K562 (cell line): ENCODE results near the gene ZNF48. TPM values are rescaled to one million over a fixed set of nuclear protein-coding genes. Genes with fewer than 3 reads are reported as not detected.
A peak's percentile ranks its signal among the peaks of the same experiment; 100 is the strongest.

Source experiments
- CREB1 ChIP-seq, 2 experiments: sonication (generic) in 1 of 2; formaldehyde crosslinking in 1 of 2; IDR thresholded peaks; 2 replicates each; pipeline versions ENCODE4 v1.6.1 to v1.8.0; 2012 to 2022; ENCODE audit warnings: inconsistent platforms in 1 of 2, mild to moderate bottlenecking in 1 of 2, missing genetic modification reagents in 1 of 2, moderate library complexity in 1 of 2
- EZH2 ChIP-seq: IDR thresholded peaks from 2 replicates; pipeline ENCODE4 v1.6.1; 2012; ENCODE audit warnings: low read depth, mild to moderate bottlenecking, inconsistent platforms, low read length, borderline replicate concordance
- GTF2F1 ChIP-seq: IDR thresholded peaks from 2 replicates; pipeline ENCODE4 v1.6.1; 2011; ENCODE audit warnings: low read depth, low read length, improper control_type of control experiment
- HIVEP1 ChIP-seq: fragments of 250-450 bp; sonication (Bioruptor Pico); IDR thresholded peaks from 2 replicates; pipeline ENCODE4 v1.4.0; 2020; ENCODE audit warnings: mild to moderate bottlenecking
- JUNB ChIP-seq: fragments of 450-650 bp; formaldehyde crosslinking; conservative IDR thresholded peaks from 2 replicates; pipeline ENCODE4 v1.4.0; 2020; ENCODE audit warnings: mild to moderate bottlenecking
- MECOM ChIP-seq: fragments of 250-450 bp; sonication (Bioruptor Pico); IDR thresholded peaks from 2 replicates; pipeline ENCODE4 v1.8.0; 2022; ENCODE audit warnings: inconsistent platforms
- NFRKB ChIP-seq: fragments of 450-650 bp; IDR thresholded peaks from 2 replicates; pipeline ENCODE4 v1.6.1; 2016; ENCODE audit warnings: low read depth
- POLR3A ChIP-seq: IDR thresholded peaks from 2 replicates; pipeline ENCODE4 v1.6.1; 2011; ENCODE audit warnings: borderline replicate concordance, mild to moderate bottlenecking, moderate library complexity; ENCODE audit not compliant: insufficient read length, insufficient read depth; ENCODE audit errors: extremely low read depth
- PRMT5 ChIP-seq: sonication (generic); formaldehyde crosslinking; IDR thresholded peaks from 2 replicates; pipeline ENCODE4 v1.5.0; 2020; ENCODE audit warnings: missing genetic modification reagents
- PTRF ChIP-seq: fragments of 450-650 bp; IDR thresholded peaks from 2 replicates; pipeline ENCODE4 v1.6.1; 2016; ENCODE audit warnings: mild to moderate bottlenecking, missing genetic modification characterization, missing compliant biosample characterization
- RBM17 ChIP-seq: fragments of 200-400 bp; formaldehyde crosslinking; IDR thresholded peaks from 2 replicates; pipeline ENCODE4 v1.6.1; 2017; ENCODE audit warnings: low read depth, mild to moderate bottlenecking, low read length, borderline replicate concordance
- RHOXF2B ChIP-seq: fragments of 250-450 bp; sonication (Bioruptor Pico); conservative IDR thresholded peaks from 2 replicates; pipeline ENCODE4 v1.5.1; 2021
- SRSF7 ChIP-seq: fragments of 200-400 bp; formaldehyde crosslinking; optimal IDR thresholded peaks from 2 replicates; pipeline ENCODE3; 2017; ENCODE audit warnings: mild to moderate bottlenecking, low read depth, low read length
- TCF15 ChIP-seq: fragments of 250-450 bp; sonication (Bioruptor Pico); IDR thresholded peaks from 2 replicates; pipeline ENCODE4 v1.8.0; 2022; ENCODE audit warnings: moderate library complexity, mild to moderate bottlenecking, inconsistent platforms
- TCF7L2 ChIP-seq: fragments of 150-350 bp; IDR thresholded peaks from 2 replicates; pipeline ENCODE4 v1.6.1; 2016; ENCODE audit warnings: low read depth, mild to moderate bottlenecking, low read length, moderate library complexity
- ZBTB49 ChIP-seq: sonication (generic); formaldehyde crosslinking; IDR thresholded peaks from 2 replicates; pipeline ENCODE4 v1.8.0; 2022; ENCODE audit warnings: missing genetic modification reagents, mild to moderate bottlenecking, borderline replicate concordance
- ZNF507 ChIP-seq: conservative IDR thresholded peaks from 2 replicates; pipeline ENCODE4 v1.6.1; 2017; ENCODE audit warnings: missing genetic modification characterization, missing compliant biosample characterization
- ZNF583 ChIP-seq: fragments of 250-450 bp; sonication (Bioruptor Pico); IDR thresholded peaks from 2 replicates; pipeline ENCODE4 v1.4.0; 2020
- ZZZ3 ChIP-seq: fragments of 450-650 bp; IDR thresholded peaks from 2 replicates; pipeline ENCODE4 v1.6.1; 2016; ENCODE audit warnings: antibody characterized with exemption, mild to moderate bottlenecking, moderate library complexity
- polyA plus RNA-seq, 8 experiments: library from polyadenylated mRNA; depleted of rRNA in 4 of 8; stranded (reverse) in 5 of 8; unstranded in 3 of 8; fragments of >200 nt; fragmentation: Nextera tagmentation in 2 of 8; fragmentation: Illumina TruSeq in 1 of 8; extraction: Ambion mirVana in 2 of 8; extraction: Trizol in 1 of 8; gene quantifications; 2 replicates each; pipeline versions ENCODE4 v1.2.1 to v1.2.3, GENCODE V29; 2011 to 2014; ENCODE audit warnings: inconsistent platforms in 1 of 8, missing spikeins in 1 of 8
- total RNA-seq, 7 experiments: library from RNA; depleted of rRNA in 6 of 7; stranded (reverse); fragments of >200 nt in 6 of 7; fragmentation: Illumina TruSeq in 2 of 7; extraction: Trizol in 2 of 7; gene quantifications; 2 replicates each; pipeline versions ENCODE4 v1.2.1 to v1.2.3, GENCODE V29; 2011 to 2021; ENCODE audit warnings: low replicate concordance in 1 of 7
- TF ChIP-seq, protein P1 (sequence below): IDR thresholded peaks from 2 replicates; pipeline ENCODE4 v1.6.1; 2014; ENCODE audit warnings: antibody characterized with exemption
- TF ChIP-seq, protein P2 (sequence below): sonication (generic); formaldehyde crosslinking; IDR thresholded peaks from 2 replicates; pipeline ENCODE4 v1.8.0; 2022; ENCODE audit warnings: mild to moderate bottlenecking, missing genetic modification reagents

ZNF48 gene
- total and polyA plus RNA-seq, 9 of the 15 experiments (the other 6 are each of a cell fraction or from before 2014, with no cell fraction given), result 0.38 to 11.6 (median 4.7) TPM

DNA sequence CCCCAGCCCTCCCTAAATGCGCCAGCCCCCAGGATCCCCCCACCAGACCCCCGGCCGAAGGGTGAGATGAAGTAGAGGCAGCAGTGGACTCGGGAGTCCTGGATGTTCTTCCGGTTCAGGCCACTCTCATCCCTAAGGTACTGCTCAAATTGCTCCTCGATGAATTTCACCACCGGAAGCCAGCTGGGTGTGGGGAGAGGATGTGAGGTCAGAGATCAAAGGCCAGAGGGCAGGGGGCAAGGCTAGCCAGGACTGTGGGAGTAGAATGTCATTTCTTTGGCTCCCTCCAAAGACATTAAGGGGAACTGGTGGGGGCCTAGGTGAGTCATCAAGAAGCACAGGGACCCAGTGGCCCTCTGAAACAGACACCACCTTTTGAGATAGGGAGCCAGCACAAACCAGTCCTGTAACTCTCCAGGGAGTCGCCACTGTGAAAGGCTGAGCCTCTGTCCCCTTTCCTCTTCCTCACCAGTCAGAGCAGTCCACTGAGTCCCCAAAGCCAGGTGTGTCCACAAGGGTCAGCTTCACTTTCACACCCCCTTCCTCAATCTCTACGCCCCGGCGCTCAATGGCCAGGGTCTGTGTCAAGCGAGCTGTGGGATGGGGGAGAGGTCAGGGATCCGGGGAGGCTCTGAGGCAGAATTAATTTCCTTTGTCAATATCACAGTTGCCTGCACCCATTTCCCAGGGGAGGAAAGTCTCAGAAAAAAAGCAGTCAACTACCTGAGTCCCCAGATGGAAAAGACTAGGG lies 13.8 kb upstream of the ZNF48 start (continued):
- TF ChIP-seq ZBTB49 (CRISPR knock-in tag), result no peak
- no peak for TF ChIP-seq SRSF7
- no peak for TF ChIP-seq PTRF (tag)
- TF ChIP-seq TCF7L2, result no peak
- TF ChIP-seq MECOM (CRISPR knock-in tag), result no peak
- TF ChIP-seq JUNB (CRISPR knock-in tag), result no peak
- TF ChIP-seq TCF15 (CRISPR knock-in tag), result no peak
- TF ChIP-seq NFRKB, result no peak
- TF ChIP-seq RHOXF2B (CRISPR knock-in tag), result no peak
- TF ChIP-seq, protein P1, sequence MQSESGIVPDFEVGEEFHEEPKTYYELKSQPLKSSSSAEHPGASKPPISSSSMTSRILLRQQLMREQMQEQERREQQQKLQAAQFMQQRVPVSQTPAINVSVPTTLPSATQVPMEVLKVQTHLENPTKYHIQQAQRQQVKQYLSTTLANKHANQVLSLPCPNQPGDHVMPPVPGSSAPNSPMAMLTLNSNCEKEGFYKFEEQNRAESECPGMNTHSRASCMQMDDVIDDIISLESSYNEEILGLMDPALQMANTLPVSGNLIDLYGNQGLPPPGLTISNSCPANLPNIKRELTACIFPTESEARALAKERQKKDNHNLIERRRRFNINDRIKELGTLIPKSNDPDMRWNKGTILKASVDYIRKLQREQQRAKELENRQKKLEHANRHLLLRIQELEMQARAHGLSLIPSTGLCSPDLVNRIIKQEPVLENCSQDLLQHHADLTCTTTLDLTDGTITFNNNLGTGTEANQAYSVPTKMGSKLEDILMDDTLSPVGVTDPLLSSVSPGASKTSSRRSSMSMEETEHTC, result no peak
- TF ChIP-seq ZNF583, result 0 out of 2 replicates have a peak, but pooled peaks have one; percentile 27
- TF ChIP-seq PRMT5, result no peak
- 0 out of 2 replicates have a peak, but pooled peaks have one; percentile 38 for TF ChIP-seq CREB1 (IDR thresholded peaks at IDR 0.05)
- peak; percentile 29; the same call in 1 of the 2 replicates for TF ChIP-seq CREB1 (CRISPR knock-in tag; IDR thresholded peaks at IDR 0.05)
- TF ChIP-seq ZZZ3, result no peak
- TF ChIP-seq EZH2, result no peak
- no peak for TF ChIP-seq HIVEP1 (CRISPR knock-in tag)
- TF ChIP-seq ZNF507 (tag), result no peak
- no peak for TF ChIP-seq GTF2F1
- TF ChIP-seq, protein P2, sequence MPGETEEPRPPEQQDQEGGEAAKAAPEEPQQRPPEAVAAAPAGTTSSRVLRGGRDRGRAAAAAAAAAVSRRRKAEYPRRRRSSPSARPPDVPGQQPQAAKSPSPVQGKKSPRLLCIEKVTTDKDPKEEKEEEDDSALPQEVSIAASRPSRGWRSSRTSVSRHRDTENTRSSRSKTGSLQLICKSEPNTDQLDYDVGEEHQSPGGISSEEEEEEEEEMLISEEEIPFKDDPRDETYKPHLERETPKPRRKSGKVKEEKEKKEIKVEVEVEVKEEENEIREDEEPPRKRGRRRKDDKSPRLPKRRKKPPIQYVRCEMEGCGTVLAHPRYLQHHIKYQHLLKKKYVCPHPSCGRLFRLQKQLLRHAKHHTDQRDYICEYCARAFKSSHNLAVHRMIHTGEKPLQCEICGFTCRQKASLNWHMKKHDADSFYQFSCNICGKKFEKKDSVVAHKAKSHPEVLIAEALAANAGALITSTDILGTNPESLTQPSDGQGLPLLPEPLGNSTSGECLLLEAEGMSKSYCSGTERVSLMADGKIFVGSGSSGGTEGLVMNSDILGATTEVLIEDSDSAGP, result no peak
- no peak for TF ChIP-seq POLR3A
- TF ChIP-seq RBM17, result no peak
